Neural cell (in vitro differentiated cells): ENCODE data around the gene LRRC8B. TPM values are rescaled to one million over a fixed set of nuclear protein-coding genes. Genes with fewer than 3 reads are reported as not detected.

ENCODE experiments used
- H2AFZ ChIP-seq: fragments of 200-600, 300-800 bp; sonication (generic), shearing (Covaris generic); 2 replicates; pipeline ENCODE4 v1.6.0; 2014; ENCODE audit warnings: low read depth, mild to moderate bottlenecking, antibody characterized with exemption, low read length, moderate library complexity
- H3F3A ChIP-seq: fragments of 200-600 bp; shearing (Covaris generic); 2 replicates; pipeline ENCODE4 v1.6.1; 2016; ENCODE audit warnings: mild to moderate bottlenecking, moderate library complexity, mixed read lengths, antibody characterized with exemption, low read length; ENCODE audit not compliant: insufficient read depth, poor library complexity, severe bottlenecking
- H3K27ac ChIP-seq: fragments of 200-600, 300-800 bp; sonication (generic), shearing (Covaris generic); 2 replicates; pipeline ENCODE4 v1.5.1; 2014; ENCODE audit warnings: mild to moderate bottlenecking, low read length, moderate library complexity
- H3K27me3 ChIP-seq: fragments of 300-800, 200-600 bp; sonication (generic), shearing (Covaris generic); 2 replicates; pipeline ENCODE4 v1.6.0; 2014; ENCODE audit warnings: mild to moderate bottlenecking, low read depth, low read length, moderate library complexity; ENCODE audit not compliant: insufficient read depth
- H3K36me3 ChIP-seq: fragments of 300-800, 200-600 bp; sonication (generic), shearing (Covaris generic); 2 replicates; pipeline ENCODE4 v1.5.1; 2014; ENCODE audit warnings: mild to moderate bottlenecking, antibody characterized with exemption, low read length, moderate library complexity; ENCODE audit not compliant: insufficient read depth
- H3K4me2 ChIP-seq: fragments of 300-800, 200-600 bp; sonication (generic), shearing (Covaris generic); 2 replicates; pipeline ENCODE4 v1.6.0; 2014; ENCODE audit warnings: mild to moderate bottlenecking, low read length
- H3K4me3 ChIP-seq: fragments of 300-800, 200-600 bp; sonication (generic), shearing (Covaris generic); 2 replicates; pipeline ENCODE4 v1.5.1; 2014; ENCODE audit warnings: mild to moderate bottlenecking, low read length, moderate library complexity
- H3K79me2 ChIP-seq: fragments of 200-600 bp; shearing (Covaris generic); replicated peaks from 2 replicates; pipeline ENCODE4 v1.6.0; 2014; ENCODE audit warnings: mild to moderate bottlenecking, low read length, moderate library complexity; ENCODE audit not compliant: insufficient read depth
- H3K9ac ChIP-seq: fragments of 300-800, 200-600 bp; sonication (generic), shearing (Covaris generic); 2 replicates; pipeline ENCODE4 v1.6.1; 2016; ENCODE audit warnings: mild to moderate bottlenecking, low read length, mixed read lengths
- H3K9me2 ChIP-seq: fragments of 200-600 bp; shearing (Covaris generic); 2 replicates; pipeline ENCODE4 v1.6.1; 2016; ENCODE audit warnings: mild to moderate bottlenecking, low read length, mixed read lengths; ENCODE audit not compliant: insufficient read depth
- H3K9me3 ChIP-seq: fragments of 200-600, 300-800 bp; sonication (generic), shearing (Covaris generic); 2 replicates; pipeline ENCODE4 v1.6.1; 2016; ENCODE audit warnings: mild to moderate bottlenecking, mixed run types, low read length, moderate library complexity, mixed read lengths
- H4K20me1 ChIP-seq: fragments of 200-600 bp; shearing (Covaris generic); 2 replicates; pipeline ENCODE4 v1.6.1; 2016; ENCODE audit warnings: mild to moderate bottlenecking, mixed run types; ENCODE audit not compliant: insufficient read depth
- EP300 ChIP-seq: fragments of 450-650 bp; conservative IDR thresholded peaks from 2 replicates; pipeline ENCODE4 v1.6.1; 2014; ENCODE audit warnings: antibody characterized with exemption, mild to moderate bottlenecking, moderate library complexity; ENCODE audit not compliant: poor library complexity, severe bottlenecking
- EZH2 ChIP-seq: fragments of 200-600, 300-800 bp; shearing (Covaris generic), sonication (generic); IDR thresholded peaks from 2 replicates; pipeline ENCODE4 v1.6.1; 2014; ENCODE audit warnings: antibody characterized with exemption, low read length, borderline replicate concordance, mild to moderate bottlenecking; ENCODE audit not compliant: insufficient read depth, poor library complexity, severe bottlenecking
- MXI1 ChIP-seq: fragments of 450-650 bp; conservative IDR thresholded peaks from 2 replicates; pipeline ENCODE4 v1.6.1; 2014; ENCODE audit warnings: antibody characterized with exemption, mild to moderate bottlenecking; ENCODE audit not compliant: poor library complexity, severe bottlenecking
- POLR2AphosphoS5 ChIP-seq: IDR thresholded peaks from 2 replicates; pipeline ENCODE4 v1.6.1; 2012
- RAD21 ChIP-seq: fragments of 450-650 bp; conservative IDR thresholded peaks from 2 replicates; pipeline ENCODE4 v1.6.1; 2014; ENCODE audit warnings: antibody characterized with exemption, mild to moderate bottlenecking, moderate library complexity
- SMC3 ChIP-seq: fragments of 450-650 bp; conservative IDR thresholded peaks from 2 replicates; pipeline ENCODE4 v1.6.1; 2014; ENCODE audit warnings: antibody characterized with exemption, mild to moderate bottlenecking, moderate library complexity; ENCODE audit not compliant: poor library complexity
- TAF1 ChIP-seq: IDR thresholded peaks from 2 replicates; pipeline ENCODE4 v1.6.1; 2012; ENCODE audit warnings: low read depth
- polyA plus RNA-seq: library from polyadenylated mRNA; depleted of rRNA; stranded (reverse); fragments of >200 nt; gene quantifications from 2 replicates; pipeline ENCODE4 v1.2.3, GENCODE V29; 2014
- TF ChIP-seq, protein P1 (sequence below): fragments of 450-650 bp; IDR thresholded peaks from 2 replicates; pipeline ENCODE4 v1.5.1; 2014; ENCODE audit warnings: antibody characterized with exemption, mild to moderate bottlenecking, moderate library complexity; ENCODE audit not compliant: poor library complexity, severe bottlenecking
- TF ChIP-seq, protein P2 (sequence below): IDR thresholded peaks from 2 replicates; pipeline ENCODE4 v1.6.1; 2012; ENCODE audit warnings: borderline replicate concordance

Gene LRRC8B
- polyA plus RNA-seq, 1 donor from 2014 or later = 15.9 TPM

DNA sequence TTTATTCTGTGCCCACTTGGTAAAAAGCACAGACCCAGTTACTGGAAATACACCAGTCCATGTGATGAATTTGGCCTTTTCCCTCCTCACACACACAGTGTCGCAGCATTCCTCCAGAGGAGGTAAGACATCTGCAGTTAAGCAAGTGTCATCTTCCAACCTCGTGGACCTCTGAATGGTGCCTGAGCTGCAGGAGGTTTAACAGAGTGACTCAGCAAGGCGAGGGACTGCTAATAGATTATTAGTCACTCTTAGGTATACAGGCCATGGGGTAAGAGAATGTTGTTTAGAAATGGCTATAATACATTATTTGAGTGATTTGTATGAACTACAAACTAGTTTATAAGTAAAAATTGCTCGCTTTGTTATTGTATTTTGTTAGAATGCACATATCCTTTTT, 8.6 kb upstream of the LRRC8B start:
- no peaks in the 10 kb centered on the region for H3K79me2 ChIP-seq
- H3K36me3 ChIP-seq = no peaks in the 10 kb centered on the region
- no peaks in the 10 kb centered on the region for H4K20me1 ChIP-seq
- no peak overlapping the region for H3K27ac ChIP-seq
- TF ChIP-seq POLR2AphosphoS5 (no peak), EZH2 (no peak), RAD21 (no peak), TAF1 (no peak), MXI1 (no peak), SMC3 (no peak)
- TF ChIP-seq, protein P1, sequence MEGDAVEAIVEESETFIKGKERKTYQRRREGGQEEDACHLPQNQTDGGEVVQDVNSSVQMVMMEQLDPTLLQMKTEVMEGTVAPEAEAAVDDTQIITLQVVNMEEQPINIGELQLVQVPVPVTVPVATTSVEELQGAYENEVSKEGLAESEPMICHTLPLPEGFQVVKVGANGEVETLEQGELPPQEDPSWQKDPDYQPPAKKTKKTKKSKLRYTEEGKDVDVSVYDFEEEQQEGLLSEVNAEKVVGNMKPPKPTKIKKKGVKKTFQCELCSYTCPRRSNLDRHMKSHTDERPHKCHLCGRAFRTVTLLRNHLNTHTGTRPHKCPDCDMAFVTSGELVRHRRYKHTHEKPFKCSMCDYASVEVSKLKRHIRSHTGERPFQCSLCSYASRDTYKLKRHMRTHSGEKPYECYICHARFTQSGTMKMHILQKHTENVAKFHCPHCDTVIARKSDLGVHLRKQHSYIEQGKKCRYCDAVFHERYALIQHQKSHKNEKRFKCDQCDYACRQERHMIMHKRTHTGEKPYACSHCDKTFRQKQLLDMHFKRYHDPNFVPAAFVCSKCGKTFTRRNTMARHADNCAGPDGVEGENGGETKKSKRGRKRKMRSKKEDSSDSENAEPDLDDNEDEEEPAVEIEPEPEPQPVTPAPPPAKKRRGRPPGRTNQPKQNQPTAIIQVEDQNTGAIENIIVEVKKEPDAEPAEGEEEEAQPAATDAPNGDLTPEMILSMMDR = no peak
- no peaks in the 10 kb centered on the region for H3F3A ChIP-seq
- H3K9me3 ChIP-seq = no peaks in the 10 kb centered on the region
- no peak overlapping the region for H3K9ac ChIP-seq
- no peak overlapping the region for H3K4me2 ChIP-seq
- H2AFZ ChIP-seq = no peak overlapping the region
- no peaks in the 10 kb centered on the region for H3K9me2 ChIP-seq
- H3K27me3 ChIP-seq = no peaks in the 10 kb centered on the region
- no peak overlapping the region for H3K4me3 ChIP-seq

DNA sequence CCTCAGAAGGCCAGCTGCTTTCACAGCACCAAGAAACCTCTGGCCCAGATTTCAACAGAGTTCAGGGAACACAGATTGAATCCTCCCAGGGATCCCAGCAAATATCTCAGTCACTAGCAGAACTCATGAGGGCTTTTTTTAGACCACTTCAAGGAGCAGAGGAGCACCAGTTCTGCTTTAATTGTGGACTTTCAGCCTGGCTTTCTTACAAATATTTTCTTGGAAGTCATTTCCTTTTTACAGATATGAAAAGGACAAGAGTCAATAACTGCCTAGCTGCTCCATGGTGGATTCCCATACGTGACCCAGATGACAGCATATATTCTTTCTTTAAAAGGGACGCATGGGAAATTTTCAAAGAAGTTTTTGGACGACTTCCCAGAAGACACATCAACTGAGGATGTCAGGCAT, 6.4 kb upstream of the LRRC8B start:
- H4K20me1 ChIP-seq = no peaks in the 10 kb centered on the region
- H2AFZ ChIP-seq = no peak overlapping the region
- no peak overlapping the region for H3K4me2 ChIP-seq
- no peak overlapping the region for H3K9ac ChIP-seq
- H3K36me3 ChIP-seq = no peaks in the 10 kb centered on the region
- no peaks in the 10 kb centered on the region for H3K79me2 ChIP-seq
- no peak overlapping the region for H3K4me3 ChIP-seq
- no peaks in the 10 kb centered on the region for H3K9me2 ChIP-seq
- no peaks in the 10 kb centered on the region for H3F3A ChIP-seq
- no peaks in the 10 kb centered on the region for H3K27me3 ChIP-seq
- H3K27ac ChIP-seq = no peak overlapping the region
- TF ChIP-seq SMC3 (no peak), TAF1 (no peak), POLR2AphosphoS5 (no peak), RAD21 (no peak), EZH2 (no peak), MXI1 (no peak), EP300 (no peak)
- TF ChIP-seq, protein P2, sequence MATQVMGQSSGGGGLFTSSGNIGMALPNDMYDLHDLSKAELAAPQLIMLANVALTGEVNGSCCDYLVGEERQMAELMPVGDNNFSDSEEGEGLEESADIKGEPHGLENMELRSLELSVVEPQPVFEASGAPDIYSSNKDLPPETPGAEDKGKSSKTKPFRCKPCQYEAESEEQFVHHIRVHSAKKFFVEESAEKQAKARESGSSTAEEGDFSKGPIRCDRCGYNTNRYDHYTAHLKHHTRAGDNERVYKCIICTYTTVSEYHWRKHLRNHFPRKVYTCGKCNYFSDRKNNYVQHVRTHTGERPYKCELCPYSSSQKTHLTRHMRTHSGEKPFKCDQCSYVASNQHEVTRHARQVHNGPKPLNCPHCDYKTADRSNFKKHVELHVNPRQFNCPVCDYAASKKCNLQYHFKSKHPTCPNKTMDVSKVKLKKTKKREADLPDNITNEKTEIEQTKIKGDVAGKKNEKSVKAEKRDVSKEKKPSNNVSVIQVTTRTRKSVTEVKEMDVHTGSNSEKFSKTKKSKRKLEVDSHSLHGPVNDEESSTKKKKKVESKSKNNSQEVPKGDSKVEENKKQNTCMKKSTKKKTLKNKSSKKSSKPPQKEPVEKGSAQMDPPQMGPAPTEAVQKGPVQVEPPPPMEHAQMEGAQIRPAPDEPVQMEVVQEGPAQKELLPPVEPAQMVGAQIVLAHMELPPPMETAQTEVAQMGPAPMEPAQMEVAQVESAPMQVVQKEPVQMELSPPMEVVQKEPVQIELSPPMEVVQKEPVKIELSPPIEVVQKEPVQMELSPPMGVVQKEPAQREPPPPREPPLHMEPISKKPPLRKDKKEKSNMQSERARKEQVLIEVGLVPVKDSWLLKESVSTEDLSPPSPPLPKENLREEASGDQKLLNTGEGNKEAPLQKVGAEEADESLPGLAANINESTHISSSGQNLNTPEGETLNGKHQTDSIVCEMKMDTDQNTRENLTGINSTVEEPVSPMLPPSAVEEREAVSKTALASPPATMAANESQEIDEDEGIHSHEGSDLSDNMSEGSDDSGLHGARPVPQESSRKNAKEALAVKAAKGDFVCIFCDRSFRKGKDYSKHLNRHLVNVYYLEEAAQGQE = no peak
- TF ChIP-seq, protein P1 = no peak
- H3K9me3 ChIP-seq = no peaks in the 10 kb centered on the region
